Measurements from ENCODE around the gene POLDIP3.

Gene POLDIP3

GRCh38 chr22:42614312-42615091 lies at the start of gene POLDIP3:
Gene POLDIP3, minus strand, starts transcription at chr22:42614883. Its CDS starts 26 bp downstream, at chr22:42614857.
- DNase-seq, result peak; percentile 89

GRCh38 chr22:42661985-42662831 lies 47.5 kb upstream of the POLDIP3 start:
- DNase-seq, result peak; percentile 24

DNA sequence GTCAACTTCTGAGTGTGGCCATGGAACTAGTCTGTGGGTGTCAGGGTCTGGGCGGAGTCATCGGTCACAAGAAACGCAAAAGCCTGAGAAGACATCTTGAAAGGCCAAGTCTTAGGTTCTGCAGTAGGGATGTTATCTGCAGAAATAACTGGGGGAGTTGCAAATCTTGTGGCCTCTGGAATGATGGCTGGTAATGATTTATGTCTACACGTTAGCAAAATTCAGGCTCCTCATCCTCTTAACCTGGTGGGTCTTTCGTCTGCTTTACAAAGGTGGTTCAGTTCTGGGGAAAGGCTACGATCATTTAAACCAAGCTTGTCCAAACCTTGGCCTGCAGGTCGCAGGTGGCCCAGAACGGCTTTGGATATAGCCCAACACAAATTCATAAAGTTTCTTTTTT lies 41.9 kb upstream of the POLDIP3 start:
- DNase-seq, result no peak

- peak; percentile 95 for DNase-seq
Observed at GRCh38 chr22:42655693-42656092, 41.0 kb upstream of the POLDIP3 start.

- no peak for DNase-seq
Observed at GRCh38 chr22:42654436-42655073, 39.9 kb upstream of the POLDIP3 start.

DNA sequence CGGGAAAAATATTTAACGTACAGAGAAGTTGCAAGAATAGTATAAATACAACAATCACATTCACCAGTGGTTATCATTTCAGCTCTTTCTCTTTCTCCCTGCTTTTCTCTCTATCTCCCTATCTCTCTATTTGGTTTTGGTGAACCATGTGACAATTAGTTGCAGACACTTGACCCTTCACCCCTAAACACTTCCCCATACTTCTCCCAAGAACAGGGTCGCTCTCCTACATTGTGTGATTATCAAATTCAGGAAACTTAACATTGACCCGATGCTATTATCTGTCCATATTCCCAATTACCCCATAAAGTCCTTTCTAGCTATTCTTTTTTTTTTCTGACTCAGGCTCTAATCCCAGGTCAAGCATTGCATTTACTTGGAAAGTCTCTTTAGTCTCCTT lies 39.3 kb upstream of the POLDIP3 start:
- no peak for DNase-seq

GRCh38 chr22:42651134-42651533 lies 36.5 kb upstream of the POLDIP3 start:
- DNase-seq, result no peak

GRCh38 chr22:42649246-42650099 lies 34.8 kb upstream of the POLDIP3 start, which contains the start of gene CYB5R3:
Gene CYB5R3, minus strand, starts transcription at chr22:42649392. Its CDS starts 77 bp downstream, at chr22:42649315.
- DNase-seq, result peak; percentile 49

DNA sequence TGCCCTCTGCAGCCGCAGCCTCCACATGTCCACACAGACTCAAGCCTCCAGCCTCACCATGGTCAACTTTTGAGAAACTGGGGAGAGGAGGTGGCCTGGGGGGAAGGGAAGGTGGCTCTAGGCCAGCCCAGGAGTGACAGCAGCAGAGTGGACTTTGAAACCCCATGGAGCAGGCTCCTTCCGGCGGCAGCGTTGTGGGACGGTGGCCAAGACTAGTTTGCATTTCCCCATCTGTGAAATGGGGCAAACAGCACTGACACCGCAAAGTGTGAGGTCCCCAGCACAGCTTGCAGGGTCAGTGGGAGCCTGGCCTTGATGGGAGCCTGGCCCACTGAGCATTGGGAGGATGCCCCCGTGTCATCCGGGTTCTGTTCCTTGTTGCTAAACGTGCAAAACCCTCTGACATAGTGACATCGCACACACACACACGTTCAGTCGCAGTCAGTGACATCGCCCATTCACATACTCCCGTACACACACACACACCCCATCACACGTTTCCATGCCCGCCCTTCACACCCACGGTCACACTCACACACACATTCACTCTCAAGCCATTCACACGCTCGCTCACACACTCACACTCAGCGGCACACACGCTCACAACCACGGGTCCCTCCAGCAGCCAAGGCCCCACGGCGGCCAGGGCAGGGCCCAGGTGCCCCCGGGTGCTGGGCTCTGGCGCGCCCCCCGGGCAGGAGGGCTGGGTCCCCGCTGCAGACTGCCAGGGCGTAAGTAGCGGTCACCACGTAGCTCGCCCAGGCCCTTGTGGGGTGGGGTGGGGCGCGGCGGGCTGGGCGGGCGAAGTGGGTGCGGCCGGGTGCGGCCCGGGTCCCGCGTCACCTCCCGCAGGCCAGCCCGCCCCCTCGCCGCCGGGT lies 33.9 kb upstream of the POLDIP3 start:
- no peak for DNase-seq

DNA sequence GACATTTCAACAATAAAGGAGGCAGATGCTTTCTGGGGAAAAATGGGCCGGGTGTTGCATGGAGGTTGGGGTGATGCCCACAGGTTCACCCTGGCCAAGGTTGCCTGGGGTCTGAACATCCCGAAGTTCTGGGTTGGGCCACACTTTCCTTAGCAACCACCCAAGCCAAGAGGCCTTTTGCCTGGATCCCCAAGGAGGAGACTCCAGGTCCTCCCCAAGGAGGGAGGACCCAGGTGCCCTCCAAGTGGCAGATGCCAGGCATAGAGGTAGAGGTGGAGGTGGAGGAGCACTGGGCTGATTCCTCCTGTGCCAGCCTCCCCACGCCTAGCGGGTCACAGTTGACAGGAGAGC lies 33.3 kb upstream of the POLDIP3 start:
- DNase-seq, result no peak

GRCh38 chr22:42646569-42647525 lies 32.2 kb upstream of the POLDIP3 start:
- no peak for DNase-seq

GRCh38 chr22:42645938-42646568 lies 31.4 kb upstream of the POLDIP3 start:
- DNase-seq, result no peak

DNA sequence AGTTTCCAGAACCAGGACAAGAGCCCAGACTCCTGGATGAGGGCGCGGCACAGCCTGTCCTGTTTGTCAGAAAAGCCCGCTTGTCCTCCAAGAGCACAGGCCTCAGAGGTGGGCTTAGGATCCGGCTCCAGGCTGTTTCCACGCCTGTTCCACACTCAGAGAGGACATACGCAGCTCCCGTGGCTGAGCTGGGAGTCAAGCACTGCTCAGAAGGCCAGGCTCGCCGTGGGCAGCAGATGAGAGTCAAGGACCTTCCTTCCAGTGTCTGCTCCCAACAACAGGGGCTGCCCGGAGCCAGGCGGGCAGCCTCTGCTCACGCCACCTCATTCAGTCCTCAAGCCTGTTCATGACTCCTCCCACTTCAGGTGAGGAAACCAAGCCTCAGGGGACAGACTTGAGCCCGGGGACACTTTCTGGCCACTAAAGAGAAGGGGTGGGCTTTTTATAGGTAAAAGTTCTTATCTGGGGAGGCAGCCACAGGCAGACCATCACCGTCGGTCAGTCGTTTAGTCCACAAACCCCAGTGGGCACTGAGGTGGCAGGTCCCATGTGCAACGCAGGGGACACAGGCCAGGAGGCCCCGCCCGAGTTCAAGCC lies 30.8 kb upstream of the POLDIP3 start:
- no peak for DNase-seq

GRCh38 chr22:42644422-42645340 lies 30.0 kb upstream of the POLDIP3 start:
- no peak for DNase-seq

DNA sequence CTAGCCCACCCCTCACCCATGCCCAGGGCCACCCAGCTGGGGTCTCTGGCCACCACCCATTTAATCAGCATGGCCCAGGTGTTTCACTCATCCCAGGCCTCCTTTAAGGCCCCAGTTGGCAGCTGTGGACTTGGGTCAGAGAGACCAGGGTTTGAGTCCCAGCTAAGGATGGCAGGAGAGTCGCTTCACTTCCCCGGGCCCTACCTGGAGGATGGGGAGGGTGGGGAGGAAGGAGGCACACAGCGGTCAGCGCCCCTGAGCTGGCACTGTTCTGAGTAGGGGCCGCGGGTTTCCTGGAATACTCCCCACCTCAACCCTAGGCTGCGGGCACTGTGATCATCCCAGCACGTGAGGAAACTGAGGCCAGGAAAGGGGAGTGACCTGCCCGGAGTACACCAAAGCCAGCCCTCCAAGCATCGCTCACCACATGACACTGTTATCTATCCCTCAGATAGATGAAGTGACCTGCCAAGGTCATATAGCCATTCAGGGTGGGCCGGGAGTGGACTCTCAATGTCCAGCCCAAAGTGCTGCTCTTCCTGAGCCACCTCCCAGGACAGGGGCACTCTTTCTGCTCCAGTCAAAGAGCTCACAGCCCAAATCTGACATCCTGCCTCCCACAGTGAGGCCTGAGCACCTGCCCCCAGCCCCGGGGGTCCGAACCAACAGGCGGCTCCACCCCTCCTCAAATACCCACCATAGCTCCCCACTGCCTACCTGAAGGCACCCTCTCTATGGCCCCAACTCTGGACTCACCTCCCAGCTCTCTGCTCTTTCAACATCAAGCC lies 29.1 kb upstream of the POLDIP3 start:
- DNase-seq, result no peak

GRCh38 chr22:42642806-42643633 lies 28.3 kb upstream of the POLDIP3 start:
- DNase-seq, result no peak

Data from NCI-H526 treated with DMSO at 0.1 percent for 48 hours (cell line).